HG03520 (cell line): ENCODE measurements around the gene OR14A2.
"Not testable (repeated sequence)": the region's sequence is repeated elsewhere in the genome, so short reads cannot be mapped to it uniquely, and the experiment has no call there.

ENCODE experiments used
- ATAC-seq: cut with Tn5 transposase; IDR thresholded peaks from one replicate; pipeline ENCODE4 v1.9.1; 2021; ENCODE audit warnings: mild to moderate bottlenecking, moderate library complexity; ENCODE audit not compliant: unreplicated experiment

The OR14A2 gene

GRCh38 chr1:247748041-247748440, at the start of gene OR14A2:
Gene OR14A2, minus strand, starts transcription at chr1:247748141.
- no peak for ATAC-seq

GRCh38 chr1:247797518-247797917, 49.6 kb upstream of the OR14A2 start:
- no peak for ATAC-seq

- no peak for ATAC-seq
Measured at GRCh38 chr1:247769603-247770002, 21.7 kb upstream of the OR14A2 start.

- ATAC-seq = no peak
Measured at GRCh38 chr1:247760456-247760855, 12.5 kb upstream of the OR14A2 start, which contains the start of gene OR1C1. Gene OR1C1, minus strand, starts transcription at chr1:247760556. Its CDS starts 2,150 bp downstream, at chr1:247758406.

GRCh38 chr1:247754311-247754710, 6.4 kb upstream of the OR14A2 start:
- ATAC-seq = not testable (repeated sequence)

GRCh38 chr1:247749870-247750269, 1.9 kb upstream of the OR14A2 start:
- no peak for ATAC-seq

DNA sequence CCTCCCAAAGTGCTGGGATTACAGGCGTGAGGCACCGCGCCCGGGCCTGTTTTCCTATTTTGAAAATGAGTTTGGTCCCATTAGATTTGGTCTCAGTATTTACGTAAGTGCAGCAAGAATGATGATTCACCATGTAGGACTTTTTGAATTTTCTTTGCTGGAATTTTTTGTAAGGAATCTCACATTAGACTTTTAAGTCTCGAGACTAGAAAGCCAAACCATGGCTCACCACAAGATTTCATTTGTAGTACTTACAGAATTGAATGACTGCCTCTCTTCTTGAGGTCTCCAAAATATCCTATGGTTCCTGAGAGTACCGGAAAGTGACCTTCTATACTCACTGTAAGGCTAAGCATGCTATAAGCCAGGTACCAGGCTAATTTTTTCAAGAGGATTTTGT, 325 bp downstream of the OR14A2 start:
- no peak for ATAC-seq

GRCh38 chr1:247746391-247746935, 1.5 kb downstream of the OR14A2 start:
- ATAC-seq = no peak

DNA sequence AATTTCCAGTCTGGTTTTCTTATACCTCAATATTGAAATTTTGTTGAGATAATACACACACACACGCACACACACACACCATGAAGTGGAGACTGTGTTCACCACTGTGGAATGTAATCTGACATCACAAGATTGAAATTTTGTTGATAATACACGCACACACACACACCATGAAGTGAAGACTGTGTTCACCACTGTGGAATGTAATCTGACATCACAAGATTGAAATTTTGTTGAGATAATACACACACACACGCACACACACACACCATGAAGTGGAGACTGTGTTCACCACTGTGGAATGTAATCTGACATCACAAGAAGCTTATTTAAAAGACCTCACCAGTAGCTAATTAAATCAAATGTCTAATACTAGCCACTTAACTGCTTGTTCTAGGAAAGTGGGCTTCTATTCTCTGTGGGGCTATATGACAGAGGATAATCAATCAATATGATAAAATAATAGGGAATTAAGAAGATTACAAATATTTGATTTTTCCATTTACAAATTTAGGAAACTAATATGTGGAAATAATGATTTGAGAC, 5.7 kb downstream of the OR14A2 start:
- ATAC-seq = not testable (repeated sequence)

- no peak for ATAC-seq
Measured at GRCh38 chr1:247741756-247742155, 6.2 kb downstream of the OR14A2 start.

DNA sequence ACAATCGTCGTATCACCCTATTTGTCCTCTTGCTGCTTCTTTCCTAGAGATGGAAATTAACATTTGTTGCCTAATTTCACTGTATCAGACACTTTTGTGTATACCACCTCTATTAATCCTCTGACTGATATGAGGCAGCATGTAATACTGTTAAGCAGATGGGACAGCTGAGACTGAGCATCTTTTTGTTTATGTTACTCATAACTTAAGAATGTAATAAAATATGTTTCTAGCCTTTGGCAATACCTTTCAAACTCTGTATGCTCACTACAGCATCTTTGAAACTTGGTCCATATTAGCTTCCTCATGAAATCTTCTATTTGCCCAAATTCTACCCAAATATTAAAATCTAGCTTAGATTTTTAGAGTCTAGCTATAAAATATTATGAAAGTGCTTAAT, 7.2 kb downstream of the OR14A2 start:
- no peak for ATAC-seq

DNA sequence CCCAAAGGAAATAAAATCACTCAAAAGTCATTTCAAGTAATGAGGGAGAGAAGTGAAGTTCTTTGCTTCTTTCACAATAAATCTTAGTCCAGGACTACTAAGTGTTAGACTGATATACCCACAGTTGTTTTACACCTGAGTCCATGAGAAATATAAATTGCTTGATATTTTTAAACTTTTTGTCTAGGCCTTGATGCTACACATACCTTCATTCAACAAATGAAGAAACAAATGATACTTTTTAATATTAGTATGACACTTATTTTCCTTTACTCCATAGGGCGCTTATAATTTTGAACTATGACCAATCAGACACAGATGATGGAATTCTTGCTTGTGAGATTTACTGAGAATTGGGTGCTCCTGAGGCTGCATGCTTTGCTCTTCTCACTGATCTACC, 9.6 kb downstream of the OR14A2 start, which contains the start of gene OR14K1:
Gene OR14K1, plus strand, starts transcription at position 301 of the 400 bp plus-strand sequence. Its CDS starts 0 bp downstream, at position 301.
- no peak for ATAC-seq

DNA sequence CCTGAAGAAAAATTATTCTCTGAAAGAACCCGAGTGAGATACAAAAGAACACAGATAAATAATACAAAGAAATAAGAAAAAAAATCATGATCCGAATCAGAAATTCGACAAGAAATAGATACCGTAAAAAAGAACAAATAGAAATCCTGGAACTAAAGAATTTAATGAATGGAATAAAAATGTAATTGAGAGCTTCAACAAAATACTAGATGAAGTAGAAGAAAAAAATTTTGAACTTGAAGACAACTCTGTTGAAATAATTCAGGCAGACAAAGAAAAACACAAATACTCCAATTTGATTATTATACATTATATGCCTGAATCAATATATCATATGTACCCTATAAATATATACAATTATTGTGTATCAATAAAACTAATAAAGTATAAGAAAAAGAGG, 26.7 kb downstream of the OR14A2 start:
- no peak for ATAC-seq

DNA sequence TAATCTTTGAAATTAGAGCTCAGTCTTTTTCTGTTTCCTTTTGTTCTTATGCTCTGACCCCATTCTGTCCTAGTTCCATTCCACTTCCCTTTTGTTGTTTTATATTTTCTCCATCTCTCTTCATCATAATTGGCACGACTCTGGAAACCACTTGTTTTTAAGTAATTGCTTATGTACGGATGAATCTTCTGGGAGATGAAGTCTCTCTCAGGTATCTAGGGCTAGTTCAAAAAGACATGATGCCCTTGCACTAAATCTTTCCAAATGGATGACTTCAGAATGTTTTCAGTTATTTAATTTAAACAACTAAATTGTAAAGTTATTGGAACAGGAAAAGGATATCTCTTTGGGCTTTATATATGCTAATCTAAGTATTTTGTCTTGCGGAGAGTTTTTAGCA, 31.4 kb downstream of the OR14A2 start, which contains the start of gene OR6F1:
Gene OR6F1, minus strand, starts transcription at position 101 of the 400 bp plus-strand sequence. CDS start 3,891 bp downstream, outside the sequence.
- no peak for ATAC-seq

- ATAC-seq = no peak
Measured at GRCh38 chr1:247713753-247714152, 34.2 kb downstream of the OR14A2 start.

DNA sequence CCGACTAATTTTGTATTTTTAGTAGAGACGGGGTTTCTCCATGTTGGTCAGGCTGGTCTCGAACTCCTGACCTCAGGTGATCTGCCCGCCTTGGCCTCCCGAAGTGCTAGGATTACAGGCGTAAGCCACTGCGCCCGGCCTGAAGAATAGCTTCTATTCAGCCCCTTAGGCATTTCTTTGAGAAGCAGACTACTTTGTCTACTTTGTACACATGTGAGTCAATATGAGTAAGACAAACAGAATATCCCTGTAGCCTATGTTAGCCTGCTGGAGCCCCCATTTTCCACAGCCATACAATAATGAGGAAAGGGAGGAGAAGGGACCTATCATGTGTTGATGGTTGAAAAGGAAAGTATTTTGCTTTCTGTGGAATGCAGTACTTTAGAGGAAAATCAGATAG, 37.3 kb downstream of the OR14A2 start:
- not testable (repeated sequence) for ATAC-seq

GRCh38 chr1:247701338-247701737, 46.6 kb downstream of the OR14A2 start:
- ATAC-seq = no peak

DNA sequence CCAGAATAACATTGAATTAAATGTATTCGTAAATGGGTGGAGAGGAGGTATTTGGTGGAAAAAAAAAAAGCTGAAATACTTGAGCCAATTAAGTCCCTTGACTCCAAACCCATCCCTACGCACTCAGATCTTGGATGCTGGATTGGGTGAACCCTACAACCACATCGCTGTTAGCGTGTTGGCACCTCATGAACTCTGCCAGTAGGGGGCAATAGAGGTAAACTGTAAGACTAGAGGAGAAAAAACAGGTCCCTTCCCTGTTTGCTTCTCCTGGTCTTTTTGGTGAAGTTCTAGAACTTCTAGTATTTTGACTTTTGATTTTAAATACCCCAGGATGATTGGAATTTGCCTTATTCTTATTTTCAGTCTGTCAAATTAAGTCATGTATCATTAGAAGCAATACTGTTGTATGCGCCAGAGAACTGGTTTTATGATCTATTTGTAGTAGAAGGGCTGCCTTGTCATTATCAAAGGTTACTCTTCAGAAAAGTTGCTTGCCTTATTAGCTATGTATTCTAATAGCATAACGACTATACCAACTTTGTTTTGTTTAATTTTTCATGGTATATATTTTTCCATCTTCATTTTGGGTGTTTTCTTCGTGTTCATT, 66.5 kb downstream of the OR14A2 start:
- peak; percentile 94 for ATAC-seq

- ATAC-seq = no peak
Measured at GRCh38 chr1:247680171-247680570, 67.8 kb downstream of the OR14A2 start.

DNA sequence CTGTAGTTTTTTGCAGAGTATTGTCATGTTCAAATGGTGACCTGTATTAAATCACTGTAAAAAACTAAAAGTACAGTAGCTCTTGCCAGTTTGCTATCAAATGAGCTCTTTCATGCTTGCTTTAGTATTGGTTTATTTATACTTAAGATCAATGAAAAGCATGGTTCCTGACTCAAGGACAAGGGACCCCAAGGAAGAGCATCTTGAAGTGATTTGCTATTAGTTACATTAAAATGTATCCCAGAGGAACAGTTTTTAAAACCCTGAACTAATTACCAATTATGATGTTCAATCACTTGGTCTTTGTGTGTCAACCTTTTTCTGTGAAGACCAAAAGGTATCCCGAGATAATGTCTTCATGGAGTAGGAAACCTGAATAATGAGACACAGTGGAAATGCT, 68.3 kb downstream of the OR14A2 start, which contains the start of gene OR13G1:
Gene OR13G1, minus strand, starts transcription at position 101 of the 400 bp plus-strand sequence. CDS start 6,698 bp downstream, outside the sequence.
- no peak for ATAC-seq
